RPMI7951 (cell line): ENCODE results near the gene NXPE2. TPM values are rescaled to one million over a fixed set of nuclear protein-coding genes. Genes with fewer than 3 reads are reported as not detected.
"Not testable (repeated sequence)": the region's sequence is repeated elsewhere in the genome, so short reads cannot be mapped to it uniquely, and the experiment has no call there.

Experiments used
- DNase-seq: peaks from one replicate; pipeline ENCODE4 v3.0.0-alpha.2; 2012; ENCODE audit warnings: low read depth
- total RNA-seq: library from RNA; depleted of rRNA; stranded (reverse); fragments of >200 nt; shearing (Covaris generic); gene quantifications from 2 replicates; pipeline ENCODE4 v1.2.3, GENCODE V29; 2014; rRNA removed

Gene NXPE2
- 0.12 and 0.39 TPM in 2 replicates for total RNA-seq

DNA sequence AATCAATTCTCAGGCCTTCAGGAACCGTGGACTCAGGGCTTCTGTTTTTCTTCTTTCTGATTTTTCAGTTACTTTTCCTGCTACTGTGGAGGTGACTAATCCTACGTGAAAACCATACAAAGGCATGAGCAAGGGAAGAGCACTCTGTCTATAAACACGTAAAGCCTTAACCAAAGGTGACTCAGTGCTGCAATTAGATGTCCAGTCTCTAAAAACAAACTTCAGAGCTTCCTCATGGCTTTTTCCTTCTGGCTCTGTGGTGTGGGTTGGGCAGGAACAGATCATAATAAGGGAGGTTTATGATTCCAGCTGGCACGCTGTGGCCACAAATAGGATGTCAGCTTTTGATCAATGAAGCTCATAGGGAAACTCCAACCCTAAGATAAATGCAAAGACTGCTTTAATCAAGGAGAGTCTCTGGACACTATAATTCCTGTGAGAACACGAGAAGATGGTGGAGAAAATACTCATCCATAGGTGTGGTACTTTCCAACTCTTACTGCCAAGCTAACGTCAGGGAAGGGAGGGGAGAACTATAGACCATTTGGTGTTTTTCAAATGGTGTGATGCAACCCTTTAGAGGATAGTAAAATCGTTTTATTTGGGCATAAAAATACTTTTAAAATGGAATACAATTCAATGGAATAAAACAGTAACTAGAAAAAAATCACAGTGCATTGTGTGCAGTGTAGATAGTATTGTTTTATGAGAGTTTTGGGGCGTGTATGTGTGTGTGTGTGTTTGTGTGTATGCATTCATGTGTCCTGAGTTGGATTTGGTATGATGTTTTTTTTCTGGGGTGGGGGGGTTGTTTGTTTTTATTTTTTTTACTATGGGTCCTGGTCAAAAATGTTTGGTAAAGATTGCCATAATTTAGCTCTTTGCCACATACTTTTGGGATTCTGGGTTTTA lies at the start of gene NXPE2:
Gene NXPE2, plus strand, starts transcription at position 403 of the 912 bp plus-strand sequence. Its CDS starts 49 bp downstream, at position 452.
- DNase-seq: peak; percentile 87

GRCh38 chr11:114631445-114631965 lies 46.8 kb upstream of the NXPE2 start:
- DNase-seq: not testable (repeated sequence)

DNA sequence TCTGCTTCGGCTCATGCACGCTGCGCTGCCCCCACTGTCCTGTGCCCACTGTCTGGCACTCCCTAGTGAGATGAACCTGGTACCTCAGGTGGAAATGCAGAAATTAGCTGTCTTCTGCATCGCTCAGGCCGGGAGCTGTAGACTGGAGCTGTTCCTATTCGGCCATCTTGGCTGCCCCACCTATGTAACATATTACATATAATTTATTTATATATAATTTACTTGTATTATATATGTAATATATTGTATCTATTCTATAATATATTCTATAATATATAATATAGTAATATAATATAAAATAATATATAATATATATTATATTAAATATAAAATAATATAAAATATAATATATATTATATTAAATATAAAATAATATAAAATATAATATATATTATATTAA lies 38.9 kb upstream of the NXPE2 start:
- DNase-seq: not testable (repeated sequence)

GRCh38 chr11:114650661-114651060 lies 27.7 kb upstream of the NXPE2 start:
- no peak for DNase-seq

DNA sequence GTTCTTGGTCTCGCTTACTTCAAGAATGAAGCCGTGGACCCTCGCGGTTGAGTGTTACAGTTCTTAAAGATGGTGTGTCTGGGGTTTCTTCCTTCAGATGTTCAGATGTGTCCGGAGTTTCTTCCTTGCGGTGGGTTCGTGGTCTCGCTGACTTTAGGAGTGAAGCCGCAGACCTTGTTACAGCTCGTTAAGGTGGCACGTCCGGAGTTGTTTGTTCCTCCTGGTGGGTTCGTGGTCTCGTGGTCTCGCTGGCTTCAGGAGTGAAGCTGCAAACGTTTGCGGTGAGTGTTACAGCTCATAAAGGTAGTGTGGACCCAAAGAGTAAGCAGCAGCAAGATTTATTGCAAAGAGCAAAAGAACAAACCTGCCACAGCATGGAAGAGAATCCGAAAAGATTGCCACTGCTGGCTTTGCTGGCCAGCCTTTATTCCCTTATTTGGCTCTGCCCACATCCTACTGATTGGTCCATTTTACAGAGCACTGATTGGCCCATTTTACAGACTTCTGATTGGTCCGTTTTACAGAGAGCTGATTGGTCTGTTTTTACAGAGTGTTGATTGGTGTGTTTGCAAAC lies 27.1 kb upstream of the NXPE2 start:
- no peak for DNase-seq

DNA sequence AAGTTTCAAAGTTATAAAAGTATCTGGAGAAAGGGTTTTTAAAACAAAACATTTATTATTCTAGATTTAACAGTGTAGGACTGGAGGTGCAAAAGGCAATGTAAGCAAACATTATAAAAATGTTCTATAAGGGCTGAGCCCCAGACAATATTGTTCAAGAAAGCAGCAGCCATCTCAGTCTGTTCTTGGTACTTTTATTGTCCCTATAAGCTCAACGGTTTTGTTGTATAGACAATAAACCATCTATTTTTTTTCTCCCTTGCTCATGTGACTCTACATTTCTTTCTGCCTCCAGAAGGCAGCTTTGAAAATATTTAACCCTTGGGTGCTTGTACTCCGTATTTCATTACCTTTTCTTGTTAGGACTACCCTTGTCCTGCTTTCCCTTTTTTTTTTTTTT lies 25.2 kb upstream of the NXPE2 start:
- DNase-seq: no peak

- DNase-seq: no peak
Observed at GRCh38 chr11:114664641-114665040, 13.7 kb upstream of the NXPE2 start.

GRCh38 chr11:114666760-114667159 lies 11.6 kb upstream of the NXPE2 start:
- no peak for DNase-seq

DNA sequence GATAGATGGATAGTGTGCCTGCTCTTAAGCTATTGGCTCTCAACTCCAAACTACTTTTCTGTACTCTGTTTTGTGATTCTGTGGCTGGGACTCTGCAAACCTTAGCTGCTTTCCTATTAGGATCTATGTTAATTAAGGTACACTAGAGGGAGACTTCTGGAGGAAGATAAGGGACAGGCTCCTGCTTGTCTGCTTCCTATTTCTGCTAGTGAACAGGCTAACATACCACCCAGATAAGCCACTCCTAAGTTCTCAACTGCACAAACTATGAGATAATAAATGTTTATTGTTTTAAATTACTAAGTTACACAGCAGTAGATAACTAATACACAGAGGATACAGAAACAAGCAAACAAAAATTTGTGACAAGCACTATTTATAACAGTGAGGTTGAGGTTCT lies 10.2 kb upstream of the NXPE2 start:
- no peak for DNase-seq

- no peak for DNase-seq
Observed at GRCh38 chr11:114673661-114674060, 4.7 kb upstream of the NXPE2 start.

DNA sequence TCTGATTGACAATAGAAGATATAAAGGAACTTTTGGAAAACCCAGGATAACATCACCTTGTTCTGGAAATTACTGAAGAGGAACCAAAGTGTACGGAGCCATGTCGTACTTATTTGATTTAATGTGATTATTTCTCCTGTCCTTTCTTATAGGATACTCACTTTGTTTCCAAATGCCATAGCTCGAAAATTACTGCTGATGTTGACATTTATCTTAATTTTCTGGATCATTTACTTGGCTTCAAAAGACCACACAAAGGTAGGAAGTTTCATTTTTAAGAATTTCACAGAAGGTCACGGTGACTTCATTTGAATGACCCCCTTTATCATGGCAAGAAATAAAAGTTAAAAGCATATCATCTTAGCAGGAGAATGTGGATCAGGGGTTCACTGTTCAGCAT lies 1.2 kb downstream of the NXPE2 start:
- DNase-seq: no peak

DNA sequence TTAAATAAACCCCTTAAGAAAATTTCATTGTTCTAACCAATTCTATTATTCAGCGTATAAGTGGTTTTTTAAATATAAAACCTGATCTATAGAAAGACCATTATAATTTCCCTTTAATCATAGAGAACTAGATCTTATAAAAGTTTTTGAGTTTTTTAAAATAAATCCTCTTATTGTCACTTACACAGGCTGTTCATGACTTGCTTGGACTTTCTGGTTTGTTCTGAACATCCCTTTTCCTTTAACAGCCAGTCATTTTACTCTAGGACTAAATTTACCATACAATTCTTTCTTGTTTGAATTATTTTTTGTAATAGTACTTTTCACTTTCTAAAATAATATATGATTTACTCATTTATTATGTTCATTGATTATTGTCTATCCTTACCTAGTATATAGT lies 4.7 kb downstream of the NXPE2 start:
- peak; percentile 3 for DNase-seq

GRCh38 chr11:114684636-114685035 lies 6.3 kb downstream of the NXPE2 start:
- no peak for DNase-seq

DNA sequence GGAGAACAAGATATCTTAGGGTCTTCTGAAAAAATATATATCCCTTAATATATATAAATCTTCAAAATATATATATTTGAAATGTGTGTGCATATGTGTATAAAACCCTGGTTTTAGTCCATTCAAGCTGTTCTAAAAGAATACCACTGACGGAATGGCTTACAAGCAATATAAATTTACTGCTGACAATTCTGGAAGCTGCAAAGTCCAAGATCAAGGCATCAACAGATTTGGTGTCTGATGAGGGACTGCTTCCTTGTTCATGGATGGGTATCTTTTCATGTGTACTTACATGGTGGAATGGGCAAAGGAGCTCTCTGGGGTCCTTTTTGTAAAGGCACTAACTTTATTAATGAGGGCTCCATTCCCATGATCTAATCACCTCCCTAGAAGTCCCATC lies 6.8 kb downstream of the NXPE2 start:
- DNase-seq: no peak

DNA sequence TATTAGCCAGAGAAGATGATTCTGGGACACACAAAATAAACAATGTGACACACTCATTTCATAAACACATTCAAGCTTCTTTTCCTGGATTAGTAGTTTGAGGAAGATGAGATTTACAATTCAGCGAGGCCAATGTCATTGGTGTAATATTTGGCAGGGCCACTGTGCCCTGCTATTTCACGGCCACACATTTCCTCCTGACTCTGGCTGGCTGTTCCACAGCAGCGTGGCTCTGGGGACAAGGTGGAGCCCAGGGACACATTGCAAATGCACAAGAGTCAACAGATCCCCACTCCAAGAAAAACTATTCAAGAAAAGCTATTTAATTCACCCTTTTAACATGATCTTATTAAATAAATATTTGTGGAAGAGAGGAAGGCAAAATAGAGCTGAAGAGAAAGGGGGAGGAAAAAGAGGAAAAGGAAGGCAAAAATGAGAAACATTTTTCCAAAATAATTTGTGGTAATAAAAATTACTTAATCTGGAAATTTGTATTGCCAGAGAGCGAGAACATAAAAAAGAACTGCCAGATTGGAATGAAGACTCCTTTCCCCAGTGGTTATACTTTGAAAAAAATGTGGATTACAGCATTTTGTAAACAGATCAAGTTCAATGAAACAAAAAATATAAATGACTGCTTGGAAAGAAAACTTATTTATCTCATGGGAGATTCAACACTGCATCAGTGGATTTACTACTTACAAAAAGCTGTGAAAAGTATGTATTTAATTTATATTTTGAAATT lies 27.1 kb downstream of the NXPE2 start:
- DNase-seq: no peak

GRCh38 chr11:114709960-114710359 lies 31.6 kb downstream of the NXPE2 start:
- no peak for DNase-seq

DNA sequence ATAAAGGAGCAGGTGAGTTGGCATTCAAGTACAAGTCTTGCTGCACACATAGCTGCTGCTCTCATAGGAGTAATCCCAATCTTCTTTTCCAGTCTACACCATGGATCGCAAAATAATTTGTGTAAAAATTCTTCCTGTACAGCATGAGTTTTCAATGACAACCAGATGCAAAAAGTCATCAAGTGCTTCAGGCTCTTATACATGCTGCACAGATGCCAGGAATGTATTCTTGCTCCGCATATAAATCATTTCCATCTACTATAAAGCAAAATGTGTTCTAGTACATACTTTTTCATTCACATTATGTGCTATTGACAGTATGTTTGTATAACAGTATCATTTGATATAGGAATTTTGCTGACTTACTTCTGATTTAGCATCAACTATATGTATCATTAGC lies 35.4 kb downstream of the NXPE2 start:
- DNase-seq: no peak

DNA sequence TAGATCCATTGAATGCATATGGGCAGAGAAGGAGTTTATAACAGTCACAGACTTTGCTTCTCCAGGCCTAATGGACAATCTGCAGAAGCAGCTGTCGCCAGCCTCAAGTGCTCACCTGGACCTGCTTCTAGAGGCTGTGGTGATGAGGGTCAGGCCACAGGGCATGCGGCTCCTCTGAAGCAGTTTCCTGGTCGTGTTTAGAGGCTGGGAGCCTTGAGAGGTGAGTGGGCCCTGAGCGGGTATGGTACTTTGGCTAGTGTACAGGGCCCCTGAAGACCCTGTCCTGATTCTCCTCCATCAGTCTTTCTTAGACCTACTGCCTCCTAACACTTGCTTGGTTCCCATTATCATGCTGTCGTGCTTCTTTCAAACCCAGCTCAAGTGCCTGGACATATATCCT lies 41.2 kb downstream of the NXPE2 start:
- DNase-seq: no peak

GRCh38 chr11:114724916-114725524 lies 46.7 kb downstream of the NXPE2 start:
- no peak for DNase-seq

- DNase-seq: no peak
Observed at GRCh38 chr11:114725623-114726022, 47.3 kb downstream of the NXPE2 start.

- DNase-seq: no peak
Observed at GRCh38 chr11:114736806-114737205, 58.5 kb downstream of the NXPE2 start.

DNA sequence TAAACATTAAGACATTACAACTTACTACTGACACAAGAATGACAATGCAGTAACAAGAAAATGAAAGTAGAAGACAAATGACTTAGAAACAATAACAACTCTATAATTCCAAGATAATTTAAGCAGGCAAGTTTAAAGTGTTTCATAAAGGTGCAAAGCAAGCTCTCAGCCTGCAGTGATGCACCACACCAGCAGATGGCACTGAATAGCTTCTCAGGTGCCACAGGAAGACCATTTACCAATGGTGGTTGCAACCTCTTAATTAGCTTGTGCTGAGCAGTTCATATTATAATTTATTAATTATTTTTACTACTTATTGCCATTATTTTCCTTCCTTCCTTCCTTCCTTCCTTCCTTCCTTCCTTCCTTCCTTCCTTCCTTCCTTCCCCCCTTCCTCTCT lies 60.6 kb downstream of the NXPE2 start:
- DNase-seq: peak; percentile 44
